ENCODE data around the gene EFNA1. TPM values are rescaled to one million over a fixed set of nuclear protein-coding genes. Genes with fewer than 3 reads are reported as not detected.
"Not testable (repeated sequence)": the region's sequence is repeated elsewhere in the genome, so short reads cannot be mapped to it uniquely, and the experiment has no call there.

The EFNA1 gene
- total and polyA plus RNA-seq, 2 of the 13 experiments (the other 11 are each of a cell fraction or from before 2014, with no cell fraction given): 81.8 to 874 TPM

DNA sequence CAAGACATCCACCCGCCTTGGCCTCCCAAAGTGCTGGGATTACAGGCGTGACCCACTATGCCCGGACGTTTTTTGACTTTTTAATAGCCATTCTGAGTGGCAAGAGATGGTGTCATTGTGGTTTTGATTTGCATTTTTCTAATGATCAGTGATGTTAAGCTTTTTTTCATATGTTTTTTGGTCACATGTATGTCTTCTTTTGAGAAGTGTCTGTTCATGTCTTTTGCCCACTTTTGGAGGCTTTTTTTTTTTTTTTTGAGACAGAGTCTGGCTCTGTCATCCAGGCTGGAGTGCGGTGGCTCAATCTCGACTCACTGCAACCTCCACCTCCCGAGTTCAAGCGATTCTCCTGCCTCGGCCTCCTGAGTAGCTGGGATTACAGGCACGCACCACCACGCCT lies 36.9 kb downstream of the EFNA1 start:
- in situ Hi-C loops (cut with HindIII; ENCODE audit: extremely low pct_ligation_motif_present, low pct_unique_long_range_greater_than_20kb): loop anchor here (5.0 kb wide), 1 partner anchor 72 kb away; no protein-coding TSS in a partner anchor
- FAIRE-seq: not testable (repeated sequence)

DNA sequence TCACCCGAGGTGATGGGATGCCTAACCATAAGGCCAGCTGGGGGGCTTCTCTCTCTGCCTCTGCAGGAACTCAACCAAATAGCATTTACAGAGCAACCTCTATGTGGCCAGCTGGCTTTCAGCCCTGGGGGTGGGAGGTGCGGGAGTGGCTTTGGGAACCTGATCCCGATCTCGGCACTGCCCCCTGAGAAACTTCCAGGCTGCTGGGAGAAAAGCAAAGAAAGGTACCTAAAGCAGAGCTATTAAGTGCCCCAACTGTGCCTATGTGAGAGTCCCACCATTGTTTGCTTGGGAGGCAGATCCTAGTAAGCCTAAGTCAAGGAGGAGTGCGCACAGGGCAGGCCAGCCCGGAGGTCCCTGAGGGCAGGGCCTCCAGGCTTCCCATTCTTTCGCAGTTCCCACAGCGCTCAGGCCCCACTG lies 38.4 kb downstream of the EFNA1 start:
- Histone ChIP-seq H3K36me3 (replicated peaks in 1 of 2; ENCODE audit: control insufficient read depth in 1 of 2, insufficient read depth in 2 of 2, low read length in 2 of 2) (peaks cover 0 to 12% of the 10 kb centered on the region in 2 experiments; a peak in 2 of 5 replicates), H3K4me2 (ENCODE audit: low read depth, low read length) (peak overlapping the region; percentile 57), H4K20me1 (ENCODE audit: insufficient read depth, low read length) (no peaks in the 10 kb centered on the region), H3K27me3 (ENCODE audit: control insufficient read depth in 1 of 2, insufficient read depth in 2 of 2, low read length in 2 of 2) (0 out of 5 replicates have a peak, but pooled peaks cover 0 to 8% of the 10 kb centered on the region in 2 experiments), H3K9me3 (ENCODE audit: low read length) (no peaks in the 10 kb centered on the region), H2AFZ (ENCODE audit: low read length) (no peak overlapping the region), H3K9ac (ENCODE audit: insufficient read depth, low read depth, low read length) (no peak overlapping the region), H3K4me1 (ENCODE audit: insufficient read depth, low read length) (peaks cover 24% of the 10 kb centered on the region), H3K4me3 (replicated peaks in 1 of 3; ENCODE audit: insufficient read depth in 1 of 3, low read depth in 2 of 3, low read length in 3 of 3) (peak overlapping the region in 1 of 3 experiments; percentile 40; a peak in 2 of 6 replicates), H3K79me2 (ENCODE audit: insufficient read depth, low read length) (no peaks in the 10 kb centered on the region), H3K27ac (ENCODE audit: extremely low read length, insufficient read depth, low read length) (no peak overlapping the region)
- BruUV-seq (replicated peaks): no TSS peak
- no peak for ATAC-seq
- 50% methylated on average over 4 of the region's 8 CpGs for WGBS (ENCODE audit: low lambda C conversion rate)
- FAIRE-seq: no peak
- TF ChIP-seq ZNF746 (CRISPR knock-in tag; IDR thresholded peaks at IDR 0.05): no peak
- TF ChIP-seq, protein P1, sequence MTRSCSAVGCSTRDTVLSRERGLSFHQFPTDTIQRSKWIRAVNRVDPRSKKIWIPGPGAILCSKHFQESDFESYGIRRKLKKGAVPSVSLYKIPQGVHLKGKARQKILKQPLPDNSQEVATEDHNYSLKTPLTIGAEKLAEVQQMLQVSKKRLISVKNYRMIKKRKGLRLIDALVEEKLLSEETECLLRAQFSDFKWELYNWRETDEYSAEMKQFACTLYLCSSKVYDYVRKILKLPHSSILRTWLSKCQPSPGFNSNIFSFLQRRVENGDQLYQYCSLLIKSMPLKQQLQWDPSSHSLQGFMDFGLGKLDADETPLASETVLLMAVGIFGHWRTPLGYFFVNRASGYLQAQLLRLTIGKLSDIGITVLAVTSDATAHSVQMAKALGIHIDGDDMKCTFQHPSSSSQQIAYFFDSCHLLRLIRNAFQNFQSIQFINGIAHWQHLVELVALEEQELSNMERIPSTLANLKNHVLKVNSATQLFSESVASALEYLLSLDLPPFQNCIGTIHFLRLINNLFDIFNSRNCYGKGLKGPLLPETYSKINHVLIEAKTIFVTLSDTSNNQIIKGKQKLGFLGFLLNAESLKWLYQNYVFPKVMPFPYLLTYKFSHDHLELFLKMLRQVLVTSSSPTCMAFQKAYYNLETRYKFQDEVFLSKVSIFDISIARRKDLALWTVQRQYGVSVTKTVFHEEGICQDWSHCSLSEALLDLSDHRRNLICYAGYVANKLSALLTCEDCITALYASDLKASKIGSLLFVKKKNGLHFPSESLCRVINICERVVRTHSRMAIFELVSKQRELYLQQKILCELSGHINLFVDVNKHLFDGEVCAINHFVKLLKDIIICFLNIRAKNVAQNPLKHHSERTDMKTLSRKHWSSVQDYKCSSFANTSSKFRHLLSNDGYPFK (CRISPR knock-in tag; IDR thresholded peaks at IDR 0.05; ENCODE audit: borderline replicate concordance): no peak
- no peak for TF ChIP-seq MEIS2 (CRISPR knock-in tag; IDR thresholded peaks at IDR 0.05)
- TF ChIP-seq ZC3H4 (CRISPR knock-in tag; IDR thresholded peaks at IDR 0.05; ENCODE audit: borderline replicate concordance): no peak
- TF ChIP-seq YY1 (IDR thresholded peaks at IDR 0.05; ENCODE audit: insufficient read depth, insufficient replicate concordance, low read depth, low read length): no peak
- no peak for TF ChIP-seq BRCA1 (CRISPR knock-in tag; IDR thresholded peaks at IDR 0.05)
- TF ChIP-seq ZBTB20 (CRISPR knock-in tag; IDR thresholded peaks at IDR 0.05; ENCODE audit: borderline replicate concordance, low read depth): no peak
- TF ChIP-seq, protein P2, sequence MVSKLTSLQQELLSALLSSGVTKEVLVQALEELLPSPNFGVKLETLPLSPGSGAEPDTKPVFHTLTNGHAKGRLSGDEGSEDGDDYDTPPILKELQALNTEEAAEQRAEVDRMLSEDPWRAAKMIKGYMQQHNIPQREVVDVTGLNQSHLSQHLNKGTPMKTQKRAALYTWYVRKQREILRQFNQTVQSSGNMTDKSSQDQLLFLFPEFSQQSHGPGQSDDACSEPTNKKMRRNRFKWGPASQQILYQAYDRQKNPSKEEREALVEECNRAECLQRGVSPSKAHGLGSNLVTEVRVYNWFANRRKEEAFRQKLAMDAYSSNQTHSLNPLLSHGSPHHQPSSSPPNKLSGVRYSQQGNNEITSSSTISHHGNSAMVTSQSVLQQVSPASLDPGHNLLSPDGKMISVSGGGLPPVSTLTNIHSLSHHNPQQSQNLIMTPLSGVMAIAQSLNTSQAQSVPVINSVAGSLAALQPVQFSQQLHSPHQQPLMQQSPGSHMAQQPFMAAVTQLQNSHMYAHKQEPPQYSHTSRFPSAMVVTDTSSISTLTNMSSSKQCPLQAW (CRISPR knock-in tag; IDR thresholded peaks at IDR 0.05): 0 out of 2 replicates have a peak, but pooled peaks have one; percentile 22
- 0 out of 2 replicates have a peak, but pooled peaks have one; percentile 47 for TF ChIP-seq ZNF572 (CRISPR knock-in tag; IDR thresholded peaks at IDR 0.05)
- in situ Hi-C loops (cut with HindIII; ENCODE audit: extremely low pct_ligation_motif_present, low pct_unique_long_range_greater_than_20kb) (loop anchor here (5.0 kb wide), 1 partner anchor 74 kb away; no protein-coding TSS in a partner anchor), intact Hi-C loops (cut with micrococcal nuclease; ENCODE audit: unreplicated experiment) (loop anchor here (2.0 kb wide), 1 partner anchor 39 kb away; the partner anchor contains the start of gene EFNA1)
- ChIA-PET POLR2A (interaction anchor here (1.0 to 5.9 kb wide), 3 partner anchors 32 to 75 kb away, joined by 3 to 56 read pairs (median 6); partner anchors contain the start of gene EFNA1), CTCF (ENCODE audit: low intra/inter-chr PET ratio, low total read pairs) (interaction anchor here (5.3 kb wide), 1 partner anchor 73 kb away, joined by 165 read pairs; no protein-coding TSS in a partner anchor)
- DNase-seq (ENCODE audit: low spot score): no peak

More for the DNA sequence above, 36.9 kb downstream of the EFNA1 start:
- H3K36me3 ChIP-seq (replicated peaks in 1 of 2; ENCODE audit: control insufficient read depth in 1 of 2, insufficient read depth in 2 of 2, low read length in 2 of 2); BruUV-seq (replicated peaks); H3K4me2 ChIP-seq (ENCODE audit: low read depth, low read length); POLR2A ChIA-PET; DNase-seq (ENCODE audit: low spot score); H3K79me2 ChIP-seq (ENCODE audit: insufficient read depth, low read length); H3K27ac ChIP-seq (ENCODE audit: extremely low read length, insufficient read depth, low read length); H3K27me3 ChIP-seq (ENCODE audit: control insufficient read depth in 1 of 2, insufficient read depth in 2 of 2, low read length in 2 of 2); H4K20me1 ChIP-seq (ENCODE audit: insufficient read depth, low read length); H3K9ac ChIP-seq (ENCODE audit: insufficient read depth, low read depth, low read length); intact Hi-C loops (cut with micrococcal nuclease; ENCODE audit: unreplicated experiment); H3K4me3 ChIP-seq (replicated peaks in 1 of 3; ENCODE audit: insufficient read depth in 1 of 3, low read depth in 2 of 3, low read length in 3 of 3); H2AFZ ChIP-seq (ENCODE audit: low read length); H3K9me3 ChIP-seq (ENCODE audit: low read length); ATAC-seq: not testable (repeated sequence)
- peaks cover 31% of the 10 kb centered on the region for H3K4me1 ChIP-seq (ENCODE audit: insufficient read depth, low read length)
- CTCF ChIA-PET (ENCODE audit: low intra/inter-chr PET ratio, low total read pairs): interaction anchor here (5.3 kb wide), 1 partner anchor 72 kb away, joined by 165 read pairs; no protein-coding TSS in a partner anchor
- WGBS (ENCODE audit: low lambda C conversion rate): 57% methylated on average over 11 of the region's 11 CpGs

Data from HepG2 (cell line).